WI38 (cell line): ENCODE results near the gene IL10RB.

Experiments used
- H3K4me3 ChIP-seq: 2 replicates; pipeline ENCODE4 v1.5.1; 2011; ENCODE audit warnings: low read depth, mild to moderate bottlenecking, control low read depth, low read length
- TF ChIP-seq, protein P1 (sequence below): IDR thresholded peaks from 2 replicates; pipeline ENCODE4 v1.5.1; 2012; ENCODE audit warnings: low read depth, mild to moderate bottlenecking, control low read depth, low read length

Gene IL10RB

DNA sequence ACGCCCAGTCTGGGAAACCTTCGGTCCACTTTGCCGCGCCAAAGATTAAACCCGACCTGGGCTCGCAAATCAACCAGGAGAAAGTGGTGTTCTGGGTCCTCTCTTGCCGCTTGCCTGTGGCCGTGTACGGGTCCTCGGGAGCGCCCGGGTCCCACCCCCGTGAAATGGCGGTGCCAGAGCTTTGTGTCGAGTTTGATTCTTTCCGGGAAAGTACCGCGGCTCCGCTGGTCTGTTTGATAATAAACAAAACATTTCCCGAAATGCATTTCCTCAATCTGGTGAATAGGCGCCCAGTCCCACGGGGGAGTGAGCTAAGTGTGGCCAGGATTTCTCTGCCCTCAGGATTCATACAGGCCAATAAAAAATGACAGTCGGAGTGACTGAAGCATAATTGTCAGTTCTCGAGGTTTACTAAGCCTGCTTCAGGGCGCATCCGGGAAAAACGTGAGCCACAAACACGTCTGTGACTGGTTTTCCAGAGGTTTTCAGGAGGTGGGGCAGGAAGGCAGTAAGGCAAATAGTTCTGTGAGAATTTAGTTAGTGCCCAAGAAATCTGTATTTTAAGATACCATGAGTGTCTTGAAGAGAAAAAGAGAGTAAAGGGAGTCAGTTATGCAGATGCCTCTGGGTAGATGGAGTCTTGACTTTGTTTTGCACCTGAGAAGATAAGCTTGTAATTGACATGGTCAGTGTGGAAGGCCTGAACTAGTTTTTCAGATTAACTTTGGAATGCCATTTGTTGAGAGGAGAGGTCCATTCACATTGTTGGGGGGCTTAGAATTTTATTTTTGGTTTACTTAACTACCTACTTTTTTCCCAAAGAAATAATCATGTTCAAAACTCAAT, 59.3 kb downstream of the IL10RB start:
- H3K4me3 ChIP-seq: peak overlapping the region; percentile 94
- TF ChIP-seq, protein P1, sequence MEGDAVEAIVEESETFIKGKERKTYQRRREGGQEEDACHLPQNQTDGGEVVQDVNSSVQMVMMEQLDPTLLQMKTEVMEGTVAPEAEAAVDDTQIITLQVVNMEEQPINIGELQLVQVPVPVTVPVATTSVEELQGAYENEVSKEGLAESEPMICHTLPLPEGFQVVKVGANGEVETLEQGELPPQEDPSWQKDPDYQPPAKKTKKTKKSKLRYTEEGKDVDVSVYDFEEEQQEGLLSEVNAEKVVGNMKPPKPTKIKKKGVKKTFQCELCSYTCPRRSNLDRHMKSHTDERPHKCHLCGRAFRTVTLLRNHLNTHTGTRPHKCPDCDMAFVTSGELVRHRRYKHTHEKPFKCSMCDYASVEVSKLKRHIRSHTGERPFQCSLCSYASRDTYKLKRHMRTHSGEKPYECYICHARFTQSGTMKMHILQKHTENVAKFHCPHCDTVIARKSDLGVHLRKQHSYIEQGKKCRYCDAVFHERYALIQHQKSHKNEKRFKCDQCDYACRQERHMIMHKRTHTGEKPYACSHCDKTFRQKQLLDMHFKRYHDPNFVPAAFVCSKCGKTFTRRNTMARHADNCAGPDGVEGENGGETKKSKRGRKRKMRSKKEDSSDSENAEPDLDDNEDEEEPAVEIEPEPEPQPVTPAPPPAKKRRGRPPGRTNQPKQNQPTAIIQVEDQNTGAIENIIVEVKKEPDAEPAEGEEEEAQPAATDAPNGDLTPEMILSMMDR: no peak

DNA sequence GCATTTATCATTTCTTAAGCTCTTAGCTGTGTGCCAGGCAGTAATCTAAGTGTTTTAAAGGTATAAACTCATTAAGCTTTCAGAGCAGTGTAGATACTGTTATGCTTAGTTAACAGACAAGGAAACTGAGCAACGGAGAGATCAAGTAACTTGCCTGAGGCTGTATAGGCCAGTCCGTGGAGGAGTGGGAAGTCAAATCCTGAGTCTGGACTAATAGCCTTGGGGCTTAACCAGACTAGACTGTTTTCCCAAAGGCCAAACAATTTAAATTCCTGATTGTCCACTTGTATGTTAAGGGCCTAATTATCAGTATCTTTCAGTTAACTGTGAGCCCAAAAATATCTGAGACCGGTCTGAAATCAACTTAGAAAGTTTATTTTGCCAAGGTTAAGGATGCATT, 61.2 kb downstream of the IL10RB start:
- TF ChIP-seq, protein P1: no peak
- H3K4me3 ChIP-seq: no peak overlapping the region

DNA sequence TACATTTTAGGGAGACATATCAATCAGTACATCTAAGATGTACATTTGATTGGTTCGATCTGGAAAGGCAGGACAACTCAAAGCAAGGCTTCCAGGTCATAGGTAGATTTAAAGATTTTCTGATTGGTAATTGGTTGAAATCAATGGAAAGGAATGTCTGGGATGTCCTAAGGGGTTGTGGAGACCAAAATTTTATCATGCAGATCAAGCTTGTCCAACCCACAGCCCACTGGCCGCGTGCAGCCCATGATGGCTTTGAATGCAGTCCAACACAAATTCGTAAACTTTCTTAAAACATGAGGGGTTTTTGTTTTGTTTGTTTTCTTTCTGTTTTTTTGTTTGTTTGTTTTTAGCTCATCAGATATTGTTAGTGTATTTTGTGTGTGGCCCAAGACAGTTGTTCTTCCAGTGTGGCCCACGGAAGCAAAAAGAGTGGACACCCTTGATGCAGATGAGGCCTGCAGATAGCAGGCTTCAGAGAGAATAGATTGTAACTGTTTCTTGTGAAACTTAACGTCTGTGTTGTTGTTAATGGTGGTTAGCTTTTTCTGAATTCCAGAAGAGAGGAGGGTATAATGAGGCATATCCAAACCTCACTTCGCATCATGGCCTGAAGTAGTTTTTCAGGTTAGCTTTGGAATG, 61.7 kb downstream of the IL10RB start:
- TF ChIP-seq, protein P1: no peak
- H3K4me3 ChIP-seq: no peak overlapping the region

DNA sequence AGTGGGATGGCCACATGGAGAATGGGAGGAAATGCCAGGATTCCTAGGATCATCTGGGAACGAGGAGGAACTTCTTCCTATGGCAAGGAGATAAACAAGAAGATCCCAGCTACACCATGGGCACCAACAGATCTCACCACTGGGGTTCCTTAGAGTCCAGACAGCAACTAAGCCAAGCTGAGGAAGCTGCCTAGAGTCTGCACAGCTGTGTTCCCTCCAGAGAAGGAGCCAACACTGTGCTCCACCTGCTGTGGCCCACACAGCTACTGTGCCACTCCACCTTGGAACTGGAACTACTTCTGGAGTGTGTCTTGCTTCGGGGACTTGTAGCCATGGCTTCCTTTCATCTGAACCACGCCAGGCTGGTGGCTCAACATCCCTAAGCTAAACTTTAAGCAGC, 64.6 kb downstream of the IL10RB start:
- H3K4me3 ChIP-seq: no peak overlapping the region
- TF ChIP-seq, protein P1: no peak

DNA sequence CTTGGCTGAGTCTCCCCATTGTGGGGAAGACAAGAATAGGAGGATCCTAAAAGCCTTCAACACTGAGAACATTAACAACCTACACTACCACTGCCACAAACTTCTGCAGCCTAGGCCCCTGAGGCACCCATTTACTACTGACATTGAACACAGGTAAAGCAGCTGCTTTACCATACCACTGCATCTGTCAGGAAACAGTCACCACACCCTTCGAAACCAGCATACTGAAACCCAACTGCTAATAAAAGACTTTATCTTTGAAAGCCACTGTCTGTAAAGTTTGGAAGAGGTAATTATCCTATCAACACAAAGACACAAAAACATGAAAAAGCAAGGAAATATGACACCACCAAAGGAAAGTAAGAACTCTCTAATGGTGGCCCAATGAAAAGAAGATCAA, 66.0 kb downstream of the IL10RB start:
- TF ChIP-seq, protein P1: no peak
- no peak overlapping the region for H3K4me3 ChIP-seq

DNA sequence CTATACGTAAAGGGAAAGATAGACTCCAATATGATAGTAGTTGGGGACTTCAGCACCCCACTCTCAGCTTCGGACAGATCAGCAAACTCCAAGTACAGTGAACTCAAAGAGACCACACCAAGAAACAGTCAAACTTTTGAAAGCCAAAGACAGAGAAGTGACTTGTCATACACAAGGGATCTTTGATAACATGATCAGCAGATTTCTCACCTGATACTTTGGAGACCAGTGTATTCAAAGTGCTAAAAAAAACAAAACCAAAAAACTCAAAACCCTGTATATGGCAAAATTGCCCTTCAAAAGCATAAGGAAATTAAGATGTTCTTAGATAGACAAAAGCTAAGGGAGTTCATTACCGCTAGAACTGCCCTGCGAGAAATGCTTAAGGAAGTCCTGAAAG, 68.0 kb downstream of the IL10RB start:
- H3K4me3 ChIP-seq: no peak overlapping the region
- TF ChIP-seq, protein P1: no peak

DNA sequence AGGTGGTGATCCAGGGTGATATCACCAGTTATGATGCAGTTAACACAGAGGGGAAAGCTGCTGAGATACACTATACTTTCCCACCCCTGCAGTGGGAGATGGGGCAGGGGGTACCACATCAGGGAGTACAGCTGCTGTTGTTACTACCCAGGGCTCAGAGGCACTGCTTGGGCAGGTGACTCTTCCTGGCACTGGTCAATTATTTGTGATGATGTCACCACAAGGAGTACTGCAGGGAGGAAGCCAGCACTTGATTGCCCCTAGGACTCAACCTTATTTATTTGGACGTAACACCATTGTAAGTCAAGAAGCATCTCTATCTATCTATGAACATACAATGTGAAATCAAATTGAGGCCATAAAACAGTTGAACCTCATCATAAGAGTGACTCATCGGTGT, 68.7 kb downstream of the IL10RB start:
- no peak overlapping the region for H3K4me3 ChIP-seq
- TF ChIP-seq, protein P1: no peak
